Measurements from ENCODE around the gene KRTAP6-1. TPM values are rescaled to one million over a fixed set of nuclear protein-coding genes. Genes with fewer than 3 reads are reported as not detected.

The KRTAP6-1 gene
- total and polyA plus RNA-seq, 4 experiments from 2014 or later = not detected

- Histone ChIP-seq H3K4me1 (ENCODE audit: insufficient read depth, low read length) (no peaks in the 10 kb centered on the region), H3K27me3 (ENCODE audit: insufficient read depth, low read length) (no peaks in the 10 kb centered on the region), H3K9me3 (ENCODE audit: control insufficient read depth in 1 of 2, low read length in 2 of 2) (no peaks in the 10 kb centered on the region), H3K27ac (ENCODE audit: low read depth, low read length) (no peak overlapping the region), H3K4me3 (ENCODE audit: low read length in 2 of 2) (no peak overlapping the region), H3K36me3 (ENCODE audit: insufficient read depth, low read length) (no peaks in the 10 kb centered on the region)
- no peaks in the 10 kb centered on the region for H3K36me3 Mint-ChIP-seq
- ChIA-PET POLR2A (ENCODE audit: partially characterized antibody) (no interaction called here), CTCF (ENCODE audit: partially characterized antibody) (no interaction called here)
- H3K27ac Mint-ChIP-seq = no peak overlapping the region
- intact Hi-C loops (cut with micrococcal nuclease) = no loop called here
- peaks cover 0 to 2% of the 10 kb centered on the region in 2 donors for H3K27me3 Mint-ChIP-seq
- H3K4me1 Mint-ChIP-seq = no peaks in the 10 kb centered on the region
- peaks cover 0 to 2% (median 0%) of the 10 kb centered on the region in 8 donors for H3K9me3 Mint-ChIP-seq
- no peak overlapping the region for H3K4me3 Mint-ChIP-seq
- DNase-seq = no peak
These were observed 33.6 kb downstream of the KRTAP6-1 start for GRCh38 chr21:30580132-30580531.

GRCh38 chr21:30579346-30579745 is 34.4 kb downstream of the KRTAP6-1 start:
- CTCF ChIA-PET (ENCODE audit: partially characterized antibody) = no interaction called here
- intact Hi-C loops (cut with micrococcal nuclease) = no loop called here

GRCh38 chr21:30577766-30578165 is 36.0 kb downstream of the KRTAP6-1 start:
- Mint-ChIP-seq H3K36me3 (no peaks in the 10 kb centered on the region), H3K9me3 (peaks cover 0 to 2% (median 0%) of the 10 kb centered on the region in 8 donors), H3K4me1 (no peaks in the 10 kb centered on the region), H3K27ac (no peak overlapping the region), H3K27me3 (no peaks in the 10 kb centered on the region), H3K4me3 (no peak overlapping the region)
- Histone ChIP-seq H3K27me3 (ENCODE audit: insufficient read depth, low read length) (no peaks in the 10 kb centered on the region), H3K4me1 (ENCODE audit: insufficient read depth, low read length) (no peaks in the 10 kb centered on the region), H3K9me3 (ENCODE audit: control insufficient read depth in 1 of 2, low read length in 2 of 2) (no peaks in the 10 kb centered on the region), H3K36me3 (ENCODE audit: insufficient read depth, low read length) (no peaks in the 10 kb centered on the region), H3K4me3 (ENCODE audit: low read length in 2 of 2) (no peak overlapping the region), H3K27ac (ENCODE audit: low read depth, low read length) (no peak overlapping the region)
- ChIA-PET POLR2A (ENCODE audit: partially characterized antibody) (no interaction called here), CTCF (ENCODE audit: partially characterized antibody) (no interaction called here)
- DNase-seq = no peak
- intact Hi-C loops (cut with micrococcal nuclease) = no loop called here

More at GRCh38 chr21:30579346-30579745, 34.4 kb downstream of the KRTAP6-1 start:
- no peaks in the 10 kb centered on the region for H3K9me3 ChIP-seq (ENCODE audit: control insufficient read depth in 1 of 2, low read length in 2 of 2)
- Mint-ChIP-seq H3K9me3 (peaks cover 0 to 2% (median 0%) of the 10 kb centered on the region in 8 donors), H3K36me3 (no peaks in the 10 kb centered on the region), H3K4me3 (no peak overlapping the region), H3K27me3 (no peaks in the 10 kb centered on the region), H3K4me1 (no peaks in the 10 kb centered on the region), H3K27ac (no peak overlapping the region)
- no peaks in the 10 kb centered on the region for H3K36me3 ChIP-seq (ENCODE audit: insufficient read depth, low read length)
- H3K27me3 ChIP-seq (ENCODE audit: insufficient read depth, low read length) = no peaks in the 10 kb centered on the region
- no peak overlapping the region for H3K27ac ChIP-seq (ENCODE audit: low read depth, low read length)
- H3K4me3 ChIP-seq (ENCODE audit: low read length in 2 of 2) = no peak overlapping the region
- POLR2A ChIA-PET (ENCODE audit: partially characterized antibody) = no interaction called here
- DNase-seq = no peak
- H3K4me1 ChIP-seq (ENCODE audit: insufficient read depth, low read length) = no peaks in the 10 kb centered on the region

- H3K4me3 Mint-ChIP-seq = no peak overlapping the region
- H3K36me3 Mint-ChIP-seq = no peaks in the 10 kb centered on the region
- ChIA-PET POLR2A (ENCODE audit: partially characterized antibody) (no interaction called here), CTCF (ENCODE audit: partially characterized antibody) (no interaction called here)
- Histone ChIP-seq H3K4me3 (ENCODE audit: low read length in 2 of 2) (no peak overlapping the region), H3K36me3 (ENCODE audit: insufficient read depth, low read length) (no peaks in the 10 kb centered on the region), H3K4me1 (ENCODE audit: insufficient read depth, low read length) (no peaks in the 10 kb centered on the region), H3K27me3 (ENCODE audit: insufficient read depth, low read length) (no peaks in the 10 kb centered on the region), H3K27ac (ENCODE audit: low read depth, low read length) (no peak overlapping the region), H3K9me3 (ENCODE audit: control insufficient read depth in 1 of 2, low read length in 2 of 2) (no peaks in the 10 kb centered on the region)
- DNase-seq = no peak
- peaks cover 0 to 3% of the 10 kb centered on the region in 2 donors for H3K27me3 Mint-ChIP-seq
- H3K27ac Mint-ChIP-seq = no peak overlapping the region
- no peaks in the 10 kb centered on the region for H3K4me1 Mint-ChIP-seq
- H3K9me3 Mint-ChIP-seq = no peaks in the 10 kb centered on the region
- intact Hi-C loops (cut with micrococcal nuclease) = no loop called here
These were observed 46.1 kb downstream of the KRTAP6-1 start for GRCh38 chr21:30567617-30568016.

- Histone ChIP-seq H3K9me3 (ENCODE audit: control insufficient read depth in 1 of 2, low read length in 2 of 2) (no peaks in the 10 kb centered on the region), H3K4me1 (ENCODE audit: insufficient read depth, low read length) (no peaks in the 10 kb centered on the region), H3K27me3 (ENCODE audit: insufficient read depth, low read length) (no peaks in the 10 kb centered on the region), H3K4me3 (ENCODE audit: low read length in 2 of 2) (no peak overlapping the region), H3K36me3 (ENCODE audit: insufficient read depth, low read length) (no peaks in the 10 kb centered on the region), H3K27ac (ENCODE audit: low read depth, low read length) (no peak overlapping the region)
- DNase-seq = no peak
- H3K4me1 Mint-ChIP-seq = no peaks in the 10 kb centered on the region
- intact Hi-C loops (cut with micrococcal nuclease) = no loop called here
- H3K27me3 Mint-ChIP-seq = no peaks in the 10 kb centered on the region
- peaks cover 0 to 2% (median 0%) of the 10 kb centered on the region in 8 donors for H3K9me3 Mint-ChIP-seq
- no peaks in the 10 kb centered on the region for H3K36me3 Mint-ChIP-seq
- ChIA-PET CTCF (ENCODE audit: partially characterized antibody) (no interaction called here), POLR2A (ENCODE audit: partially characterized antibody) (no interaction called here)
- no peak overlapping the region for H3K27ac Mint-ChIP-seq
- H3K4me3 Mint-ChIP-seq = no peak overlapping the region
These were observed 50.1 kb downstream of the KRTAP6-1 start for GRCh38 chr21:30563630-30564029.

Other genes starting within 250 kb of the KRTAP6-1 start
- gene KRTAP13-2, start 241.7 kb downstream of the KRTAP6-1 start, total RNA-seq = not detected
- not detected for gene KRTAP13-2, start 241.7 kb downstream of the KRTAP6-1 start, polyA plus RNA-seq
- not detected for gene KRTAP13-1, start 217.9 kb downstream of the KRTAP6-1 start, total RNA-seq
- gene KRTAP13-1, start 217.9 kb downstream of the KRTAP6-1 start, polyA plus RNA-seq = not detected
- gene KRTAP13-3, start 188.0 kb downstream of the KRTAP6-1 start, total RNA-seq = not detected
- gene KRTAP13-3, start 188.0 kb downstream of the KRTAP6-1 start, polyA plus RNA-seq = not detected
- gene KRTAP13-4, start 183.7 kb downstream of the KRTAP6-1 start, total RNA-seq = not detected
- gene KRTAP13-4, start 183.7 kb downstream of the KRTAP6-1 start, polyA plus RNA-seq = not detected
- not detected for gene KRTAP15-1, start 173.7 kb downstream of the KRTAP6-1 start, total RNA-seq
- not detected for gene KRTAP15-1, start 173.7 kb downstream of the KRTAP6-1 start, polyA plus RNA-seq
- gene KRTAP19-1, start 133.6 kb downstream of the KRTAP6-1 start, total RNA-seq = not detected
- gene KRTAP19-1, start 133.6 kb downstream of the KRTAP6-1 start, polyA plus RNA-seq = not detected
- not detected for gene KRTAP19-2, start 126.5 kb downstream of the KRTAP6-1 start, total RNA-seq
- gene KRTAP19-2, start 126.5 kb downstream of the KRTAP6-1 start, polyA plus RNA-seq = not detected
- not detected for gene KRTAP19-3, start 121.9 kb downstream of the KRTAP6-1 start, total RNA-seq
- not detected for gene KRTAP19-3, start 121.9 kb downstream of the KRTAP6-1 start, polyA plus RNA-seq
- gene KRTAP19-4, start 116.8 kb downstream of the KRTAP6-1 start, total RNA-seq = not detected
- gene KRTAP19-4, start 116.8 kb downstream of the KRTAP6-1 start, polyA plus RNA-seq = not detected
- gene KRTAP19-5, start 111.8 kb downstream of the KRTAP6-1 start, total RNA-seq = not detected
- not detected for gene KRTAP19-5, start 111.8 kb downstream of the KRTAP6-1 start, polyA plus RNA-seq
- gene KRTAP19-6, start 72.1 kb downstream of the KRTAP6-1 start, total RNA-seq = not detected
- gene KRTAP19-6, start 72.1 kb downstream of the KRTAP6-1 start, polyA plus RNA-seq = not detected
- gene KRTAP19-7, start 52.6 kb downstream of the KRTAP6-1 start, total RNA-seq = not detected
- gene KRTAP19-7, start 52.6 kb downstream of the KRTAP6-1 start, polyA plus RNA-seq = not detected
- gene KRTAP22-2, start 23.5 kb downstream of the KRTAP6-1 start, total RNA-seq = not detected
- gene KRTAP22-2, start 23.5 kb downstream of the KRTAP6-1 start, polyA plus RNA-seq = not detected
- not detected for gene KRTAP6-3, start 21.5 kb downstream of the KRTAP6-1 start, total RNA-seq
- not detected for gene KRTAP6-3, start 21.5 kb downstream of the KRTAP6-1 start, polyA plus RNA-seq
- gene KRTAP6-2, start 15.0 kb downstream of the KRTAP6-1 start, total RNA-seq = not detected
- not detected for gene KRTAP6-2, start 15.0 kb downstream of the KRTAP6-1 start, polyA plus RNA-seq
- not detected for gene KRTAP22-1, start 12.8 kb downstream of the KRTAP6-1 start, total RNA-seq
- not detected for gene KRTAP22-1, start 12.8 kb downstream of the KRTAP6-1 start, polyA plus RNA-seq
- gene KRTAP20-1, start 2.5 kb upstream of the KRTAP6-1 start, total RNA-seq = not detected
- not detected for gene KRTAP20-1, start 2.5 kb upstream of the KRTAP6-1 start, polyA plus RNA-seq
- not detected for gene KRTAP20-4, start 6.7 kb upstream of the KRTAP6-1 start, total RNA-seq
- gene KRTAP20-4, start 6.7 kb upstream of the KRTAP6-1 start, polyA plus RNA-seq = not detected
- not detected for gene KRTAP20-2, start 21.3 kb upstream of the KRTAP6-1 start, total RNA-seq
- gene KRTAP20-2, start 21.3 kb upstream of the KRTAP6-1 start, polyA plus RNA-seq = not detected
- not detected for gene KRTAP20-3, start 28.9 kb upstream of the KRTAP6-1 start, total RNA-seq
- not detected for gene KRTAP20-3, start 28.9 kb upstream of the KRTAP6-1 start, polyA plus RNA-seq
- gene KRTAP21-3, start 104.8 kb upstream of the KRTAP6-1 start, total RNA-seq = not detected
- not detected for gene KRTAP21-3, start 104.8 kb upstream of the KRTAP6-1 start, polyA plus RNA-seq
- gene KRTAP21-2, start 133.3 kb upstream of the KRTAP6-1 start, total RNA-seq = not detected
- not detected for gene KRTAP21-2, start 133.3 kb upstream of the KRTAP6-1 start, polyA plus RNA-seq
- gene KRTAP21-1, start 141.5 kb upstream of the KRTAP6-1 start, total RNA-seq = not detected
- gene KRTAP21-1, start 141.5 kb upstream of the KRTAP6-1 start, polyA plus RNA-seq = not detected
- not detected for gene KRTAP8-1, start 199.3 kb upstream of the KRTAP6-1 start, total RNA-seq
- gene KRTAP8-1, start 199.3 kb upstream of the KRTAP6-1 start, polyA plus RNA-seq = not detected
- not detected for gene KRTAP7-1, start 215.8 kb upstream of the KRTAP6-1 start, total RNA-seq
- gene KRTAP7-1, start 215.8 kb upstream of the KRTAP6-1 start, polyA plus RNA-seq = not detected

All from CD4-positive, alpha-beta memory T cell (primary cell).